ENCODE measurements around the gene DNAJC15. TPM values are rescaled to one million over a fixed set of nuclear protein-coding genes. Genes with fewer than 3 reads are reported as not detected.
A peak's percentile ranks its signal among the peaks of the same experiment; 100 is the strongest.

Gene DNAJC15
- total RNA-seq, 1 experiment from 2014 or later: 20.3 TPM

DNA sequence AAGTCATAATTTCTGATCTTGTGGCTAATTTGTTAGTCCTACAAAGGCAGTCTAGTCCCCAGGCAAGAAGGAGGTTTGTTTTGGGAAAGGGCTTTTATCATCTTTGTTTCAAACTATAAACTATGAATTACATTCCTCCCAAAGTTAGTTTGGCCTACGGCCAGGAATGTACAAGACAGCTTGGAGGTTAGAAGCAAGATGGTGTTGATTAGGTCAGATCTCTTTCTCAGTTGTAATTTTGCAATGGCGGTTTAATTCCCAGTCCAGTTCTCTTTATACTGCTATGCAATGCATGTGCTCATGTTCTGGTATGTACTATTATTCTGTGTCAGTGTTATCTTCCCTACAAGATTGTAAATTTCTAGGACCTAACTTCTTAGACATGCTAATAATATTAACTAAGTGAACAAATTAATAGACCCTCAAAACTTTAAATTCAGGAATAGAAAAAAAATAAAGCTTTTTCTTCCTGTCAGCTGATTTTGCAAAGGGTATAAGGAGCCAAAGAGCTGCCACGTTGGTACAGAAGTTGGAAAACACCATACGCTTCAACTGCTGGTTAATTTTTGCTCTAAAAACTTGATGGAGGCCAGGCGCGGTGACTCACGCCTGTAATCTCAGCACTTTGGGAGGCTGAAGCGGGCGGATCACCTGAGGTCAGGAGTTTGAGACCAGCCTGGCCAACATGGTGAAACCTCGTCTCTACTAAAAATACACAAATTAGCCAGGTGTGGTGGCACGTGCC is 1.3 kb upstream of the DNAJC15 start:
- no peaks in the 10 kb centered on the region for H3K27me3 ChIP-seq (ENCODE audit: control insufficient read depth, insufficient read depth, low read length)
- no peaks in the 10 kb centered on the region for H3K9me3 ChIP-seq (ENCODE audit: control insufficient read depth, insufficient read depth, low read depth, low read length)
- no TSS peak for BruUV-seq (replicated peaks)
- no peak overlapping the region for H3K4me3 ChIP-seq (ENCODE audit: low read depth in 2 of 2, low read length in 2 of 2)
- in situ Hi-C loops (cut with HindIII; ENCODE audit: low pct_unique_long_range_greater_than_20kb, low sequenced_read_pairs): no loop called here
- H3K4me1 ChIP-seq (ENCODE audit: control insufficient read depth, insufficient read depth, low read length): no peaks in the 10 kb centered on the region
- ChIA-PET POLR2A (interaction anchor here (0.7 kb wide), 1 partner anchor 32 kb away, joined by 4 read pairs; no protein-coding TSS in a partner anchor), CTCF (interaction anchor here (0.7 kb wide), 1 partner anchor 759 kb away, joined by 3 read pairs; no protein-coding TSS in a partner anchor)
- ATAC-seq (no peak), DNase-seq (ENCODE audit: low read depth, low spot score) (no peak)
- no peak overlapping the region for H3K27ac ChIP-seq (ENCODE audit: low read length)
- TF ChIP-seq SIN3A (IDR thresholded peaks at IDR 0.05; ENCODE audit: borderline replicate concordance, insufficient read depth, low read depth, low read length): no peak
- TF ChIP-seq, protein P1, sequence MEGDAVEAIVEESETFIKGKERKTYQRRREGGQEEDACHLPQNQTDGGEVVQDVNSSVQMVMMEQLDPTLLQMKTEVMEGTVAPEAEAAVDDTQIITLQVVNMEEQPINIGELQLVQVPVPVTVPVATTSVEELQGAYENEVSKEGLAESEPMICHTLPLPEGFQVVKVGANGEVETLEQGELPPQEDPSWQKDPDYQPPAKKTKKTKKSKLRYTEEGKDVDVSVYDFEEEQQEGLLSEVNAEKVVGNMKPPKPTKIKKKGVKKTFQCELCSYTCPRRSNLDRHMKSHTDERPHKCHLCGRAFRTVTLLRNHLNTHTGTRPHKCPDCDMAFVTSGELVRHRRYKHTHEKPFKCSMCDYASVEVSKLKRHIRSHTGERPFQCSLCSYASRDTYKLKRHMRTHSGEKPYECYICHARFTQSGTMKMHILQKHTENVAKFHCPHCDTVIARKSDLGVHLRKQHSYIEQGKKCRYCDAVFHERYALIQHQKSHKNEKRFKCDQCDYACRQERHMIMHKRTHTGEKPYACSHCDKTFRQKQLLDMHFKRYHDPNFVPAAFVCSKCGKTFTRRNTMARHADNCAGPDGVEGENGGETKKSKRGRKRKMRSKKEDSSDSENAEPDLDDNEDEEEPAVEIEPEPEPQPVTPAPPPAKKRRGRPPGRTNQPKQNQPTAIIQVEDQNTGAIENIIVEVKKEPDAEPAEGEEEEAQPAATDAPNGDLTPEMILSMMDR (IDR thresholded peaks at IDR 0.05): no peak
- no peak for TF ChIP-seq POLR2AphosphoS5 (IDR thresholded peaks at IDR 0.05; ENCODE audit: low read depth, low read length)
- no peak for TF ChIP-seq TCF7L2 (IDR thresholded peaks at IDR 0.05; ENCODE audit: low read depth, low read length)
- TF ChIP-seq, protein P2, sequence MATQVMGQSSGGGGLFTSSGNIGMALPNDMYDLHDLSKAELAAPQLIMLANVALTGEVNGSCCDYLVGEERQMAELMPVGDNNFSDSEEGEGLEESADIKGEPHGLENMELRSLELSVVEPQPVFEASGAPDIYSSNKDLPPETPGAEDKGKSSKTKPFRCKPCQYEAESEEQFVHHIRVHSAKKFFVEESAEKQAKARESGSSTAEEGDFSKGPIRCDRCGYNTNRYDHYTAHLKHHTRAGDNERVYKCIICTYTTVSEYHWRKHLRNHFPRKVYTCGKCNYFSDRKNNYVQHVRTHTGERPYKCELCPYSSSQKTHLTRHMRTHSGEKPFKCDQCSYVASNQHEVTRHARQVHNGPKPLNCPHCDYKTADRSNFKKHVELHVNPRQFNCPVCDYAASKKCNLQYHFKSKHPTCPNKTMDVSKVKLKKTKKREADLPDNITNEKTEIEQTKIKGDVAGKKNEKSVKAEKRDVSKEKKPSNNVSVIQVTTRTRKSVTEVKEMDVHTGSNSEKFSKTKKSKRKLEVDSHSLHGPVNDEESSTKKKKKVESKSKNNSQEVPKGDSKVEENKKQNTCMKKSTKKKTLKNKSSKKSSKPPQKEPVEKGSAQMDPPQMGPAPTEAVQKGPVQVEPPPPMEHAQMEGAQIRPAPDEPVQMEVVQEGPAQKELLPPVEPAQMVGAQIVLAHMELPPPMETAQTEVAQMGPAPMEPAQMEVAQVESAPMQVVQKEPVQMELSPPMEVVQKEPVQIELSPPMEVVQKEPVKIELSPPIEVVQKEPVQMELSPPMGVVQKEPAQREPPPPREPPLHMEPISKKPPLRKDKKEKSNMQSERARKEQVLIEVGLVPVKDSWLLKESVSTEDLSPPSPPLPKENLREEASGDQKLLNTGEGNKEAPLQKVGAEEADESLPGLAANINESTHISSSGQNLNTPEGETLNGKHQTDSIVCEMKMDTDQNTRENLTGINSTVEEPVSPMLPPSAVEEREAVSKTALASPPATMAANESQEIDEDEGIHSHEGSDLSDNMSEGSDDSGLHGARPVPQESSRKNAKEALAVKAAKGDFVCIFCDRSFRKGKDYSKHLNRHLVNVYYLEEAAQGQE (IDR thresholded peaks at IDR 0.05; ENCODE audit: insufficient read depth in 1 of 2, low read depth in 2 of 2, low read length in 1 of 2): no peak
- intact Hi-C loops (cut with micrococcal nuclease; ENCODE audit: unreplicated experiment): no loop called here
- H3K36me3 ChIP-seq (ENCODE audit: control insufficient read depth, insufficient read depth, low read length): no peaks in the 10 kb centered on the region

DNA sequence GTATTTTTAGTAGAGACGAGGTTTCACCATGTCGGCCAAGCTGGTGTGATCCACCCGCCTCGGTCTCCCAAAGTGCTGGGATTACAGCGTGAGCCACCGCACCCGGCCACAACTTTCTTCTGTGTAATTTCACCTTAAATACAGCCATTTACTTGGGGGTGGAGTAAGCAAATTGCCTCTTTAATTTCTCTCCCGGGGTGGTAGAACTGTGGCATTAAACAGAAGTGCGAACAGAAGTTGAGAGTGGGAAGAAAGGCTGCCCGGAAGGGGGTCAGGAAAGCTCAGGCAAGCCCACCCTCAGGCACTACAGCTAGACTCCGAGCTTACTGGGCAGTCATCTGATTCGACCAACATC is 475 bp upstream of the DNAJC15 start:
- BruUV-seq (replicated peaks): no TSS peak
- ChIA-PET CTCF (interaction anchor here (0.7 kb wide), 1 partner anchor 758 kb away, joined by 3 read pairs; no protein-coding TSS in a partner anchor), POLR2A (interaction anchor here (0.7 kb wide), 1 partner anchor 32 kb away, joined by 4 read pairs; no protein-coding TSS in a partner anchor)
- TF ChIP-seq, protein P1 (IDR thresholded peaks at IDR 0.05): no peak
- TF ChIP-seq, protein P2 (IDR thresholded peaks at IDR 0.05; ENCODE audit: insufficient read depth in 1 of 2, low read depth in 2 of 2, low read length in 1 of 2): no peak
- TF ChIP-seq POLR2AphosphoS5 (IDR thresholded peaks at IDR 0.05; ENCODE audit: low read depth, low read length) (no peak), TCF7L2 (IDR thresholded peaks at IDR 0.05; ENCODE audit: low read depth, low read length) (no peak), SIN3A (IDR thresholded peaks at IDR 0.05; ENCODE audit: borderline replicate concordance, insufficient read depth, low read depth, low read length) (no peak)
- ATAC-seq (no peak), DNase-seq (ENCODE audit: low read depth, low spot score) (no peak)
- Histone ChIP-seq H3K4me1 (ENCODE audit: control insufficient read depth, insufficient read depth, low read length) (no peaks in the 10 kb centered on the region), H3K36me3 (ENCODE audit: control insufficient read depth, insufficient read depth, low read length) (no peaks in the 10 kb centered on the region), H3K9me3 (ENCODE audit: control insufficient read depth, insufficient read depth, low read depth, low read length) (no peaks in the 10 kb centered on the region), H3K27ac (ENCODE audit: low read length) (peak overlapping the region; percentile 96), H3K4me3 (ENCODE audit: low read depth in 2 of 2, low read length in 2 of 2) (peak overlapping the region; percentile 83 to 91), H3K27me3 (ENCODE audit: control insufficient read depth, insufficient read depth, low read length) (no peaks in the 10 kb centered on the region)
- intact Hi-C loops (cut with micrococcal nuclease; ENCODE audit: unreplicated experiment): no loop called here
- in situ Hi-C loops (cut with HindIII; ENCODE audit: low pct_unique_long_range_greater_than_20kb, low sequenced_read_pairs): no loop called here

Data from Panc1 (cell line).